GM12873 (cell line): ENCODE measurements around the gene BCL2.

Experiments
- TF ChIP-seq, protein P1 (sequence below): IDR thresholded peaks from 2 replicates; pipeline ENCODE4 v1.5.1; 2012; ENCODE audit warnings: low read depth, mild to moderate bottlenecking, moderate library complexity, low read length, control low read depth; ENCODE audit not compliant: insufficient read depth; ENCODE audit errors: missing control alignments

The BCL2 gene

DNA sequence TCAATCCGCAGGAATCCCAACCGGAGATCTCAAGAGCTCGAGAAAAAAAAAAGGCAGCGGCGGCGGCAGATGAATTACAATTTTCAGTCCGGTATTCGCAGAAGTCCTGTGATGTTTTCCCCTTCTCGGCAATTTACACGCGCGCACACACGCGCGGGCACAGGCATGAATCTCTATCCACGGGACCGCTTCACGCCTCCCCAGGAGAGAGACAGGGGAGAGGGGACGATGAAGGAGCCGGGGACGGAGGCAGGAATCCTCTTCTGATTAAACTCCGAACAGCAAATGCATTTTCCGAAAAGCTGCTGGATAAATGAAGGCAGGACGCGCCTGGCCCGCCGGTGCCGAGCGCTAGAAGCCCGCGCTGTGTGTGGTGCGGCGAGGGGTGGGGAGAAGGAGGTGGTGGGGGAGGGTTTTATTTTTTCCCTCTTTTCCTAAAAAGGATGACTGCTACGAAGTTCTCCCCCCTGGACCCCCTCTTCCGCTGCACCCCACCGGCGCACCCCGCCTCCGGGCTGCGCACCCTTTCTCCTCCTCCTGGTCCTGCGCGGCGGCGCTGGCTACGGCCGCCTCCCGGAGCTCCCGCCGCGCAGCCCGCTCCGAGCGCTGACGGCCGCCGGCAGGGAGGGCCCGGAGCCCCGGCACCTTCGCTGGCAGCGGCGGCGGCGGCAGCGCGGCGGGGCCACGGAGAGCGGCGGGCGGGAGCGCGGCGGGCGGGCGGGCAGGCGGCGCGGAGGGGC lies at the start of gene BCL2:
Gene BCL2 (minus strand): TSS at position 387 of the 740 bp plus-strand sequence.
- TF ChIP-seq, protein P1, sequence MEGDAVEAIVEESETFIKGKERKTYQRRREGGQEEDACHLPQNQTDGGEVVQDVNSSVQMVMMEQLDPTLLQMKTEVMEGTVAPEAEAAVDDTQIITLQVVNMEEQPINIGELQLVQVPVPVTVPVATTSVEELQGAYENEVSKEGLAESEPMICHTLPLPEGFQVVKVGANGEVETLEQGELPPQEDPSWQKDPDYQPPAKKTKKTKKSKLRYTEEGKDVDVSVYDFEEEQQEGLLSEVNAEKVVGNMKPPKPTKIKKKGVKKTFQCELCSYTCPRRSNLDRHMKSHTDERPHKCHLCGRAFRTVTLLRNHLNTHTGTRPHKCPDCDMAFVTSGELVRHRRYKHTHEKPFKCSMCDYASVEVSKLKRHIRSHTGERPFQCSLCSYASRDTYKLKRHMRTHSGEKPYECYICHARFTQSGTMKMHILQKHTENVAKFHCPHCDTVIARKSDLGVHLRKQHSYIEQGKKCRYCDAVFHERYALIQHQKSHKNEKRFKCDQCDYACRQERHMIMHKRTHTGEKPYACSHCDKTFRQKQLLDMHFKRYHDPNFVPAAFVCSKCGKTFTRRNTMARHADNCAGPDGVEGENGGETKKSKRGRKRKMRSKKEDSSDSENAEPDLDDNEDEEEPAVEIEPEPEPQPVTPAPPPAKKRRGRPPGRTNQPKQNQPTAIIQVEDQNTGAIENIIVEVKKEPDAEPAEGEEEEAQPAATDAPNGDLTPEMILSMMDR, result no peak

DNA sequence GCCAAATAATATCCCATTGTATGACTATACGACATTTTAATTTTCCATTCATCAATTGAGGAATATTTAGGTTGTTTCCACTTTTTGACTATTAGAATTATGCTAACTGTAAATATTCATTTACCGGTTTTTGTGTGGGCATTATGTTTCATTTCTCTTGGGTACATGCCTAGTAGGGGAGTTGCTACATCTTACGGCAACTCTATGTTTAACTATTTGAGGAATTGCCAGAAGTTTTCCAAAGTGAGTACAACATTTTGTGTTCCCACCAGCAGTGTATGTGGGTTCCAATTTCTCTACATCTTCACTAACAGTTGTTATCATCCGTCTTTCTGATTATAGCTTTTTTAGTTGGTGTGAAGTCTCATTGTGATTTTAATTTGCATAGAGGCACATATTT lies 49.0 kb upstream of the BCL2 start:
- TF ChIP-seq, protein P1, result no peak

DNA sequence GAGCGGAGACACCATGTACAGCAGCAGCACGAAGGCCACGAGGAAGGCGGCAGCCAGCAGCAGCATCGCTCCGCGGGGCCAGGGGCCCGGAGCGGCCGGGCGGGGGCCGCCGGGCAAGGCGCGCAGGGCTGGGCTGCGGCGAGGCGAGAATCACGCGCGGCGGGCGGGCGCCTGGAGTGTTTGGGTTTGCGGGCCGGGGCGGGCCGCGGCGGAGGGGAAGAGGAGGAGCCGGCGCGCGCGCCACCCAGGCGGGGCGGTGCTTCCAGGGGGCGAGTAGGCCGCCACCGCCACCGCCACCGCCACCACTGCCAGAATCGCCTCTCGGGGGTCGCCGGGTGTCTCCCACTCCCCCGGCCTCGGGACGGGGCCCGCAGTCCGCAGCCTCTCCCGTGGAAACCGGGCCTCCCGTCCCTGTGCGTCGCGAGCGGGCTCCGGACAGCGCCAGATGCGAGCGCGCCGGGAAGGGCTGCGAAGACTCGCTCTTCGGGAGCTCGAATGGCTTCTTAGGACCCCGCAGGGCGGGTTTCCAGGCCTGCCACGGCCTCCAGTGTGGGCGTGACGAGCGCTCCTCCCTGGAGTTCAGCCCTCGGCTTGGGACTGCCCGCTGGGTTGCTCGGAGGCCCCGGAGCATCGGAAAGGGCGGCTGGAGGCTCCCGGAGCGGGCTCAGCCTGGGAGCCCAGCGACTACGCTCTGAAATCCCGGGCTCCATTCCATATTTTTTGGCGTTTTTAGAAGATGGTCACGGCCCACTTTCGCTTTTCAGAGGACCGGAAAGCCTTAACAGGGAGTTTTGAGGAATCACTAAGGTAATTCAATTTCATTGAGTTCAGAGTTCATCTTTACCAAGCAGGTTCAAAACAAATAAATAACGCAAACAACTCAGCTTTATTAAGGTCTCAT lies 47.7 kb upstream of the BCL2 start, which contains the start of gene KDSR:
Gene KDSR (minus strand): TSS at position 154 of the 901 bp plus-strand sequence. CDS start 88 bp downstream, at position 66.
- TF ChIP-seq, protein P1, result no peak

DNA sequence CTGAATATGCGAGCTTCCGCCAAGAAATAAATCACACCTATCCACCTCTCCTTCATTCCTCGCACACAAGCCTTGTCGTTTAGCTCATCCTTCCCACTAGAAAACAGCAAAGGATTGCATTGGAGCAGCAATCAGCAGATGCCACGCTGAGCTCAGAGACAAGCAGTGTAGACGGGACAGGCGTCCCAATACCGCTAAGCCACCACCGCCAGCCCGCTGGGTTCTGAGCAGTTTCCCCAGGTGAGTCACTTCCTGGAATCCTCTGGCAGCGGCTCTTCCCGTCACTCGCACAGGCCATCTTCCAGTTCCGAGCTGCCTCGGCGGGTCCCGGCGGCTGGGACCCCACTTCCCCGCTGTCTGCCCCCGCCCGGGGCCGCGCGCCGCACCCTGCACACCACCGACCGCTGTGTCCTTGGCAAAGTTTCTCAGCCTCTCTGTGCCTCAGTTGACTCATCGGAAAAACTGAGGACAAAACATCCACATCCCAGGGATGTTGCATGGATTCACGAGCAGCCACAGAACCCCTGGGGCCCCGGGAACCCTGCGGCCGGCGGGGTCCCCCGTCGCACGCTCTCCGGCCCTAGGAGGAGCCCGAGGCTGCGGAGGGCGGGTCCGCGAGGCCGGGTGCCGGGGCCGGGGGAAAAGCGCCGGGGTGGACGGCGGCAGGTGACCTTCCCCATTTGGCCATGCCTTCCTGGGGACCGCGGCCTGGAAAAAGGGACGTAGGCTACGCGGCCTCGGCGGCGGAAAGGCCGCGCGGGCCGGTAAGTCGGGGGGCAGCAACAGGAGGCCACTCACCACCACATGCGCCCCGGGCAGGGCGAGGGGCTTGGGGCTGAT lies 46.9 kb upstream of the BCL2 start:
- TF ChIP-seq, protein P1, result no peak

DNA sequence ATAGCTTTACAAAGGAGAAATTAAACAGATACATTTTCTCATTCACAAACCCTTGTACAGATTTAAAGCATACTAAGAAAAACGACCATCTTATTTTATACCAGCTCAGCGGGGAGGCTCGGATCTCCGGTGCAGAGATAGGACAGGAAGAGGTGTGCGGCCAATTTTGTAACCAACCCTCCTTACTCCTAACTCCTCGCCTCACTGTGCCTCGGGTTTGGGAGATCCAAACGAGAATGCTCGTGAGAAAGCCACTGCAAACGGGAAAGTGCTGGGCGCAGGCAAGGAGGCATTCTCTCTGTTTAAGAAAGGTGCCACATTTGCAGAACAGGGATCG lies 46.3 kb upstream of the BCL2 start:
- TF ChIP-seq, protein P1, result no peak

DNA sequence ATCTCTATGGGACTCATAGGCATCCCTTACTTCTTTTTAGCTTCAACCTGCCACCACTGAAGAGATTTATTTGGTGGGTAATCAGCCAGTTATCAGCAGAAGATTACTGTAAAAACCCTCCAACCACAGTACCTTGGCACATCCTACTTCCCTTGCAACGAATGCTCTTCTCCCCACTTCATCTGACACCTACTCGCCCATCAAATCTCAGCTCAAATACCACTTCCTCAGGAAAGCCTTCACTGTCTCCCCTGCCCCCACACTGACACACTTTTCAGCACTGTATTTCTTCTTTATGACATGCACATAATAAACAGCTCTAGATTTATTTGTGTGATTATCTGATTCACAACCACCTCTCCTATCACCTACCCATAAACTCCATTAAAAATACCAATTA lies 44.4 kb upstream of the BCL2 start:
- TF ChIP-seq, protein P1, result no peak

DNA sequence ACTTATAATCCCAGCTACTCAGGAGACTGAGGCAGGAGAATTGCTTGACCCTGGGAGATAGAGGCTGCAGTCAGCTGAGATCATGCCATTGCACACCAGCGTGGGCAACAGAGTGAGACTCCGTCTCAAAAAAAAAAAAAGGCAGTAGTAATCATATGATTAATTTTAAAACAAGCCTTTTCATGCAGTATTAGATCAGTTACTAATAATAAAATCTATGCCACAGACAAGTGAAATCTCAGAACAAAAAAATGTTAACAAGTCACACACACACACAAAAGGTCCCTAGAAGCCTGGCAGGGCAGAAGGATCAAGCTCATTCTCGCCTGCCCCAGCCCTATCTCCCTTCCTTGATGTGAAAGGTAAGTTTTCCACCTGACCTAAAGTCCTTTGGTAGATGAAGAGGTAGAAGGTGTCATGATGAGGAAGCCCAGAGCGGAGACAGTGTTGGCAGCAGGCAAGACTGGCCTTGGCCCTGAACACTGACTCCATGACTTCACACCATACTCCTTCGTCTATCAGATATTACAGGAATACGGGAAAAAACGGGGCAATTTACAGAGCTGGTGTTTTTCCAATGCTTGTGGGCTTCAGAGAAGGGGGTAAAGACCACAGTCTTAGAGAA lies 36.8 kb upstream of the BCL2 start:
- TF ChIP-seq, protein P1, result no peak
